Activated CD8-positive, alpha-beta memory T cell treated with anti-CD3 and anti-CD28 coated beads, Interleukin-2, amount 50 U/mL, for 24 hours (primary cell): ENCODE data around the gene REPIN1.

Experiments
- DNase-seq: peaks from one replicate; pipeline ENCODE4 v3.0.0-alpha.2; 2020; ENCODE audit errors: extremely low read depth

The REPIN1 gene

DNA sequence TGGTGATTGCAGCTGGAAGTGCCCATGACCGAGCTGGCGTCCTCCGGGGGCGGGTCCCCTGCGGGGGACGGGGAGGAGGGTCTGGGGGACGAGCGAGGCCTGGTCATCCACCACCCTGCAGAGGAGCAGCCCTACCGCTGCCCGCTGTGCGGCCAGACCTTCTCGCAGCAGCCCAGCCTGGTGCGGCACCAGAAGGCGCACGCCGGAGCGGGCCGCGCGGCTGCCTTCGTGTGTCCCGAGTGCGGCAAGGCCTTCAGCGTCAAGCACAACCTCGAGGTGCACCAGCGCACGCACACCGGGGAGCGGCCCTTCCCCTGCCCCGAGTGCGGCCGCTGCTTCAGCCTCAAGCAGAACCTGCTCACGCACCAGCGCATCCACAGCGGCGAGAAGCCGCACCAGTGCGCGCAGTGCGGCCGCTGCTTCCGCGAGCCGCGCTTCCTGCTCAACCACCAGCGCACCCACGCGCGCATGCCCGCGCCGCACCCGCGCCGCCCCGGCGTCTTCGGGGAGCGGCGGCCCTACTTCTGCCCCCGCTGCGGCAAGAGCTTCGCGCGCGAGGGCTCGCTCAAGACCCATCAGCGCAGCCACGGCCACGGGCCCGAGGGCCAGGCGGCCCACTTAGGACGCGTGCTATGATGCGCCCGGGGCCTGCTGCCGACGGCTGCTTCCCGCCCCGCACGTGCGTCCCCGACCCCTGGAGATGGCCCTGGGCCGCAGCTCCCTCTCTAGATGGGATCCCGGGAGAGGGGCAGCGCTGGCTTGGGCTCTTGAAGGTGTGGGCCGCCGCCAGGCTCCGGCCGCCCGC, 39.2 kb downstream of the REPIN1 start:
- DNase-seq: no peak

DNA sequence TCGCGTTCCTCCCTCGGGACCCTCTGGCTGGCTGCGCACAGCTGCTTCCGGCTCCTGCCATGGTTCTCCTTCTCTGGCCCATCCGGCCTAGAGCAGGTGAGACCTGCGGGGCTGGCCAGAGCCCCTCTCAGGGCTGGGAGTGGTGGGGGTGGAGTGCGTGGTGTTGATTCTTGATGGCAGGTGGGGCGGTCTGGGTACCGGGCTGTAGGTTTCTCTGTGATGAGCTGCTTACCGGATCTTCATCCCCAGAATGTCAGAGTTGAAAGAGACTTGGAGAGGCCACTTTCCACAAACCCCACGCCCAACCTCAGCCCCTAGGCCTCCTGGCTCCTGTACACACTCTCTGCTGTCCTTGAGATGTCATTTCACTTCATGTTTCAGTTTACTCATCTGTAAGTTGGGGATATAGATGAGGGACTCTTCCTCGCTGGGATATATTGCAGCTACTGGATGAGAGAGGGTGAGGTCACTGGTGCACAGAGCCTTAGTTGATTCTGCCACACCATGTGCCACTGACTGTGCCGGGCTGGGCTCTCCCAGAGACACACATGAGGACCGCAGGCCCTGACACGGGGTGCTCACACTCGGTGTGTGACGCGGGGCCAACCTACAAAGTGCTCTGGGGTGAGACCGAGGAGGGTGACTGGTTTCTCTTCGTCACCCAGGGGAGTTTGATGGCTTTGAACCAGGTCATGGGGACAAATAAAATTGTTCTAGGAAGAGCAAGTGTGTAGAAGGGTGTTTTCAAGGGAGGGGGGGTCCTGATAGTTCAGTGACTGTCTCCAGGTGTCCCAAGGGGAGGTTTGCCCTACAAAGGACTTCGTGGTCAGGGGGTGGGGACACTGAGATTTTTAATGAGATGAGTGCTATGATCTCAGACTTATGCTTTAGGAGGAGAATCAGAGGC, 40.0 kb downstream of the REPIN1 start:
- no peak for DNase-seq

DNA sequence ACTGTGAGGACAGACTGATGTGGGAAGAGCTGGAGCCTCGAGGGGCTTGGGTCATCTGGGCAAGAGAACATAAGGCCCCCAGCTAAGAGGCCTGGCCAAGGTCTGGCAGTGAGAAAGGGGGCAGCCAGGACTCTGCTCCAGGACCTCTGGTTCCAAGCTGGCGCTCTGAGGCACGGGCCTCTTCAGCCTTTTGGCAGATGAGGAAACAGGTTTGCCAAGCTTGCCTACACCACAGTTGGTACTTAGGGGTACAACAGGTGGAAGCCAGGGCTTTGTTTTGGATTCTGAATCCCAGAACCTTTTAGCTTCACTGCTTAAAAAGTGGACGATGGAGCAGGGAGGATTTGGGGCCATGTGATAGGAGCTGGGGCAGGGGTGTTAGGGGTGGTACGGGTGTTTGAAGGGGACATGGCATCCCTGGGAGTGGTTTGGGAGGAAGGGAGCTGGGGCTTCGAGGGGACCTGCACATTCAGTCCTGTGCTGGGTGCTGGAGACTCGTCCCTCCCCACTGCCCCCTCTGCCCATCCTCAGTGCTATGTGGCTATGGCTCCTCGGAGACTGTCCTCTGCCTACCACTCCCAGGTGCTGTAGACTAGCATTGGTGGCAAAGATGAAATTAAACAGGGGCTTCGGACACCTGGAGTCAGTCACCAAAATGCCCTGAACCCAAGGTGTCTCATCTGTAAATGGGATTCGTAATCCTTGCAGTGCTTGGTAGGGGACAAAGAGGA, 40.8 kb downstream of the REPIN1 start:
- DNase-seq: no peak

DNA sequence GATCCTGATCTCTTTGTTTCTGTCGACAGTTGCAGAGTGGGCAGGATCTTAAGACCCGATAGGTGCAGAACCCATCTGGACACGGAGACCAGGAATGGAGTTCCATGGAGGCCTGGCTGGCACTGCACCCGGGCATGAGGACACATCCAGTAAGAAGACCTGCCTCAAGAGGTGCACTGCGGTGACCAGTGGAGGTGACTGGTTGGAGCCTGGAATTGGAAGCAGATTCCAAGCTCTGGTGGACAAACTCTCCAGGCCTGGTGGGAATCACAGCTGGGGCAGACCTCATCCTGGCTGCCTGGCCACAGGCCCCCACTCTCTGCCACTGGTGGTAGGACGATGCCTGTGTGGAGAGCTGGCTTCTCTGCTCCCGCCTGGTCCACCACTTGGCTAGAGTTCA, 41.5 kb downstream of the REPIN1 start:
- DNase-seq: no peak

DNA sequence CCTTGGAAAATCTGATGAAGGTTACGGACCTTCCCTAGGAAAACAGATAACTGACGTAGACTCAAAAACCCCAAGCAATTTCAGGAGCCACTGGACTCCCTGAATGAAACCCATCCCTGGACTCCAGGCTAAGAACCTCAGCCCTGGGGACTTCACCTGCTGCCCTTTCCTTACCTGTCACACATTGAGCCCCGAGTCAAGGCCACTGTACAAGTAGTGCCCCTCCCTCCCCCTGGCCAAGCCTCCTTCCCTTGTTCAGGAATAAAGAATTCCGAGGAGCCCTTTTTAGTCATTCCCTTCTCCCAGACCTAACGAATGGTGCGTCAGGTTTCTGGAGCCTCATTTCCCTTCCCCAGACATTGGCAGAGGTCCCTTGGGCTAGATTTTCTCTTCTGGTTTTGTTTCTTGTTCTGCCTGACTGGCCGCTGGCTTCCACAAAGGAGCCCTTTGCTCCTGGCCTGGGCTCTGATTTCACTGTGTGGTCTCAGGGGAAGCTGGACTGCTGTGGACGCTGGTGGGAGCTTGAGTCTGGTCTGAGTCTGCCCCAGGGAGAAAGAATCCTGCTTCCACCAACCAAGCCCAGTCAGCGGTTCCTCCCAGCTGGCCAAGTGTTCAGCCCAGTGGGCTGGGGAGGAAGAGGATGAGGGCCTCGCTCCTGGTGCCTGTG, 42.2 kb downstream of the REPIN1 start:
- DNase-seq: no peak

DNA sequence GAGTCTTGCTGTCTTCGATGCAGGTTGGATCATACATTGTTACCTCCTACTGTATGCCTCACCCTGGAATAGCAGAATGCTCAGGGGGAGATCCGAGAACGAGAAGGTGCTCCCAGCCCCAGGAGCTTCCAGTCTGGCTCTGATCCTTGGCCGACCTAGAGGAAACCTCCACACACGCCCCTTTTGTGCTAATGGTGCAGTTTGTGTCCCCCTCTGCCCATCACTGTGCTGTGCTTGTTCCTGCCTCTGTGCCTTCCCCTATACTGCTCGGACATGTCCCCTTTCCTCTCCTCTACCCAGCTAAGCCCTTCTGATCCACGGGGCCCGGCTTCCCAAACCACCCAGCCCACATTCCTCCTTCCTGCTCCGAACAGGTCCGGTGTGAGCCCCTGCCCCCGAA, 43.0 kb downstream of the REPIN1 start:
- no peak for DNase-seq

DNA sequence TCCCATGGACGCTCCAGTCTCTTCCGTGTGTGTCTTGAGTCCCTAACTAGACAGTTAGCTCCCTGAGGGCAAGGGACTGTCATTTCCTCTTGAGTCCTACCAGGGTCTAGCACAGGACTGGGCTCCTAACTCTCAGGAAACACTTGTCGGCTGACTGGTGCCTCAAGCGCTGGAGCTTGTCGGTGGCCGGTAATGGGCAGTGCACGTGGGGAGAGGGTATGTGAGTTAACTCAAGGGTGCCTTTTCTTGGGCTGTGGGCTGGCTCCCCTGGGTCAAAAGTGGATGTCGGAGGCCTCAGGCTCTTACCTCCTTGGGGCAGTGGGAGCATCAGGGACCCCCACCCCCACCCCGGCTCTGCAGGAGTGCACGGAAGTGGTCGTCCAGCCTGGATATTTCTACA, 43.4 kb downstream of the REPIN1 start:
- DNase-seq: no peak

DNA sequence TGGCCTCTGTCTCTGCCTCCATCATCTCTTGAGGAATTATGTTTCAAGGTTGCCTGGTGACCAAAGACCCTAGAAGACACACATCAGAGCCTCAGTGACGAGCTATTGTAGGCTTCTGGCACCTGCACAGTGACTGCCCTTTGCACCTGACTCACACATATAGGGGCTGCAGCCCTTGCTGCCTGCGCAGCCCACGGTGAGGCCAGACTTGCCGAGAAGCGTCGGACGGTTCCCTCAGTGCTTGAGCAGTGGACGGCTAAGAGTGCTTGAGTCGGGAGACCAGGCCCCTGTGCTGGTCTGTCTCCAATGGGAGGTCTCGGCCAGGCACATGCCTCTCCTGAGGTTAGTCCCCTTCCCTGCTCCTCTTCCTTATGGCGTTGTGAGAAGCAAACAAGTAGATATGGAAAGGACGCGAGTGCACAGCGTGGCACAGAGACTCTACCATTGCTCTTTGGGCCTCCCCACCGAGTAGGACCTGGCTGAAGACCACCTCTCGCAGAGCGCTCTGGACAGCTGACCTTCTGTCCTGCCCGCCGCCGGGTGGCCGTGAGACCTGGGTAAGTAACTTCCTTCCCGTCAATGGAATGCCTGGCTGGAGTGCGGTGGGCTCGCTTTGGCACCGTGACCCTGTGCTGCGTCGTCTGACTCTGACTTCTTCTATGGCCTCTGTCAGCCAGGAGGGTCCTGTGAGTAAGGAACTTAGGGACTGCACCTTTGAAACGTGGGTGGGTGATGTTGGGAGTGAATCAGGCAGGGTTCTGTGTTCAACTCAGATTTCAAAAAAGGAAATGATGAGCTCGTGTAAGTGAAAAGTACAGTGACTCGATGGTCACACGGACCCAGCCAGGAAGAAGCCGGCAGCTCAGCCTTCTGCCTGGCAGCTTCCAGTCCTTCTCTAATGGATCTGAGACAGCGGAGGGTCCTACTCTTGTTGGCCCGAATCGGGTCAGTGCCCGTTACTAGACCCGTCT, 44.2 kb downstream of the REPIN1 start:
- no peak for DNase-seq

DNA sequence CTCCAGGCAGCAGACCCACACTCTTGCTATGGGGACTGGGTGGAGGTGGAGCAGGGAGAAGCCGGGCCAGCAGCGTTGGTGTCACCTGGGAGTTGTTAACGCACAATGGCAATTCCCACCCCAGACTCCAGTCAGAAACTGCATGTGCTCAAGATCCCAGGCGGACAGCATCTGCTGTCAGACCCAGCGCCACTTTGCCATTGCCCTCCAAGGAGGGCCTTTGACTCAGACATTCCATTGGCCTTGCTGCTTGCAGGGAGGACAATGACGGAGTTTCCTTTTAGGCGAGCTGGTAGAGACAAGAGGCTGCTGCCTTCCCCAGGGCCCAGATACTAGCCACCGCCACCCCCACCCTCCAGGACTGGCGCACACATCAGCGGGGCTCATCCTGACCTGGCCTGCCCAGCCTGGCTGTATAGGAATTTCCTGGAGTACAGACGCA, 45.0 kb downstream of the REPIN1 start:
- no peak for DNase-seq

DNA sequence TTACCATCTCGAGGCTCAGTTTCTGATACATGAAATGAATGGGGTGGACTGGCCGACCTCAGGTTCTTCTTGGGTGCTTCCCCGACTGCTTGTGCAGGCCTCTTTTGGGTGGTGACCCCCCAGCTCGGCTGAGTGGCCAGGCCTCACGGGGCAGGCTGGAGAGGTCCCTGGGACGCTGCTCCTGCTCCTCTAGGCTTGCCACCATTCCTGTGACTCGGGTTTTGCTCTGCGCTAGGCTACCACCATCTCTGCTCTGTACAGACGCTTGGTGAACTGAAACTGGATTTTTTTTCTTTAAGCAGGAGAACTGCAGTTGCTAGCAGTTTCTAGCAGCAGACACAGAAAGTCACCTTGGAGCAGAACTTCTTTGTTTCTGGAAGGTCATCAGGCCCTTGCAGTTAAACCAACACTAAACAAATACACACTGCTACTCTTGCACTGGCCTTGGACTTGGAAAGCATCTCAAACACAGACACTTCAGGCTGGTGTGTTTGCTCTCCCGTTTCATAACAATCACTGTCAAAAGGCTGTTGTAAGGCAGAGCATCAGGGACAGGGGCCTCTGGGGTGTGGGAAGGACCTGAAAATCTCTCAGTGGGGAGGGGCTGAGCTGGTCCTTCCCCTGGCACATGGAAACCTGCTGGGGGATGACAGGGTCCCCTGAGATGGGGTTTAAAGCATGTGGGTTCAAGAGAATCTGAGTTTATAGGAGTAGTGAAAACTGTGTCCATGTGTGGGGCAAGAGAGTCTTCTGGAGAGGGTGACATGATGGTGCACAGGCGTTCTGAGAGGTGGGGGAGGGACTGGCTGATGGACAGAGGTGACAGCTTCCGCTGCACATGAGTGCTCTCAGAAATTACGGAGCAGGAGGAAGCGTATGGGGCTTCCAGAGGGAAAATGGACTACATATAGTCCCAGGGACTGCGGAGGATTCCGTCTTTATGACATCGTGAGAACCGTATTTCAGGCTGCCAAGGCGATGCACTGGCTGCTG, 46.8 kb downstream of the REPIN1 start:
- DNase-seq: no peak

DNA sequence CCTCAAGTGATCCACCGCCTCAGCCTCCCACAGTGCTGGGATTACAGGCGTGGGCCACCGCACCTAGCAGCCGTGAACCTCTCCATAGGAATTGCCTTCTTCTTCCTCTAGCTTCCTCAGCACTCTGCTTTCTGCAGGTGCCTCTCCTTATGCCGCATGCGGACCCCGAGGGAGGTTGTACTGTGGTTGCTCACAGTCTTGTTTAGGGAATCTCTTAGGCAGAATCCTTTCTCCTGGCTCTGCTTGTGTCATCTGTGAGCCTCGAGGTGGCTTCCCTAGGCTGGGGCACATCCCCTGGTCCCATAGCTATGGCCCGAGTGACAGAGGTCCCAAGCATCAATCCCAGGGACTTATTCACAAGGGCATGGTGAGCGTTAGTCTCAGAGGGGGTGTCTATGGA, 48.6 kb downstream of the REPIN1 start:
- DNase-seq: no peak

DNA sequence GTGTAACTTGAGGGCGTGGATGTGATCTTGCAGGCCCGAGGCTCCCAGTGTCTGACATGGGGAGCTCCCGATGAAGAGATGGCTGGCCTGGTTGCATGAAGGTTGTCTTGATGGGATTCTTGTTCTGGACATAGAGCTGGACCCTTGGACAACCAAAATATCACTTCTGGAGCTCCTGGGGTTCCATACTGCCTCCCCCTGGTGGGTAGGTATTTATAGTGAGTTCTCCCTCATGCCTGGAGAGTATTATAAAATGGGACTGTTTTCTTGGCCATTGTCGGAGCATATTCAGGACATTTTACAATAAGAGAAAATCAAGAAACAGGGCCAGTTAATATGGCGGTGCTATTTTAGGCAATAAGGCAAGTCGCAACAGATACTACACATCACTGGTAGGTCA, 49.2 kb downstream of the REPIN1 start:
- no peak for DNase-seq

DNA sequence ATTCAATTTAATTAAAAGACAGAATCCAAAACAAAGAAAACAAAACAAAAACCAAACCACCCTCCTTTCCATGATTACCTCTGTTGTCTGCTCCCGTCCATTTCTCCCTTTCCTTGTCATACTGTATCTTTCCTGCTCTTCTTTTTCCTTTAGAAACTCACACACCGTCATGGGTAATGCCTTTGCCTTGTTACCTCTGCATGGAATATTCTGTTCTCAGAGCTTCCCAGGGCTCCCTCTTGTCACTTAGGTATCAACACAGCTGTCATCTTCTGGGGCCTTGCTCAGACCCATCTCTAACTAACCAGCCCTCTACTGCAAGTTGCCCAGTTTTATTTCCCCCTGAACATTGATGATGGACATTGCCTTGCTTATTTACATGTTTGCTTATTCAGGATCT, 51.6 kb downstream of the REPIN1 start:
- DNase-seq: no peak

DNA sequence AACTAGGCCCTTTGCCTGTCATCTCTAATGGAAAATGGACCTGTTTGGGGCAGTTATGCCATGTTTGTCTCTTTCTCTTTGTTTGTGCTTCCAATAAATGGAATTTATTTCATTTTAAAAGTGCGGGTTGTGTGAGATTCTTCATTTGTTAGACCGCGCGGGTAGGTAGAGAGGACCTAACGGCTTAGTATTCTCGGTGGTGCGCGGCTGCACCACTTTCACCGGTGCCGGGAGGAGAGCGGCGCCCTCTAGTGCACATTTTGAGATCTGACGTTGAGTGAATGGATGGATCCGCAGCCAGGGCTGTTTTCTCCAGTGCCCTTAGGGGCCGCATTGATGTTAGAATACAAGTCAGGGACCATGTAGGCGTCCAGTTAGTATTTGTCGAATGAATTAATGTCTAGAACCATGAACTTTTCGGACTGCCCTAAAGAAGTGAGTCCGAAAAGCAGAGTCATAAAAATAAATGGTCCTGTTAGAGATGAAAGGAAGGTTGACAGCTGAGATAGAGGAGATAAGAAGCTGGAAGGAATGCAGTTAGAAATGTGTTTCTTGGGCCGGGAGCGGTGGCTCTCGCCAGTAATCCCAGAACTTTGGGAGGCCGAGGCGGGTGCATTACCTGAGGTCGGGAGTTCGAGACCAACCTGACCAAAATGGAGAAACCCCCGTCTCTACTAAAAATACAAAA, 52.5 kb downstream of the REPIN1 start:
- peak; percentile 67 for DNase-seq

DNA sequence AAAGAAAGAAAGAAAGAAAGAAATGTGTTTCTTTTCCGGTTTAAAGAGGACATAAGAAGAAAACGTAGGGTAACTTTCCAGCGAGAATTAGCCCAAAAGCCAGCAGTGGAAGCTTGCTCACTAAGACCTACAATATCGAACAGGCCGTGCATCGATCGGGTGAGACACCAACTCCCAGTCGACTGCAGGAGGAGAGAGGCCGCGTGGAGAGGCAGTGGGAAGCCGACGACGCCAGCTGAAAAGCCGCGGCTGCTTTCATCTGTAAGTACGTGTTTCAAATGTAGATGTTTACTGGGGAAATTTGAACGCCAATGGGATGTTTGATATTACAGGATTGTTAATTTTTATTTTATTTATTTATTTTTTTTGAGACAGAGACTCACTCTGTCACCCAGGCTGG, 53.2 kb downstream of the REPIN1 start:
- no peak for DNase-seq
